Nephron progenitor cell (in vitro differentiated cells): ENCODE measurements around the gene TAP1.

Experiments
- DNase-seq: peaks from one replicate; pipeline ENCODE4 v3.0.0; 2021
- H3K27ac Mint-ChIP-seq: 2 replicates; pipeline ENCODE4 v1.8.0; 2021; ENCODE audit warnings: mild to moderate bottlenecking, moderate library complexity, mixed read lengths
- H3K27me3 Mint-ChIP-seq: 2 replicates; pipeline ENCODE4 v1.8.0; 2021; ENCODE audit warnings: mild to moderate bottlenecking, low read depth, mixed read lengths; ENCODE audit not compliant: poor library complexity
- H3K36me3 Mint-ChIP-seq: 2 replicates; pipeline ENCODE4 v1.8.0; 2021; ENCODE audit warnings: low read depth, mixed read lengths
- H3K4me1 Mint-ChIP-seq: 2 replicates; pipeline ENCODE4 v1.8.0; 2021; ENCODE audit warnings: mixed read lengths
- H3K4me3 Mint-ChIP-seq: 2 replicates; pipeline ENCODE4 v1.8.0; 2021; ENCODE audit warnings: mild to moderate bottlenecking, moderate library complexity, mixed read lengths
- H3K9me3 Mint-ChIP-seq: 2 replicates; pipeline ENCODE4 v1.8.0; 2021; ENCODE audit warnings: mild to moderate bottlenecking, moderate library complexity, mixed read lengths
- CTCF ChIP-seq: fragments of 200-600 bp; sonication (generic); IDR thresholded peaks from 2 replicates; pipeline ENCODE4 v1.5.0; 2021; ENCODE audit warnings: antibody characterized with exemption

Gene TAP1

GRCh38 chr6:32799168-32799567, 54.3 kb downstream of the TAP1 start:
- Mint-ChIP-seq H3K4me3 (no peak overlapping the region), H3K9me3 (peaks cover 11% of the 10 kb centered on the region), H3K4me1 (peaks cover 5% of the 10 kb centered on the region), H3K27ac (no peak overlapping the region), H3K27me3 (peaks cover 65% of the 10 kb centered on the region), H3K36me3 (no peaks in the 10 kb centered on the region)
- DNase-seq, result no peak
- TF ChIP-seq CTCF, result no peak

DNA sequence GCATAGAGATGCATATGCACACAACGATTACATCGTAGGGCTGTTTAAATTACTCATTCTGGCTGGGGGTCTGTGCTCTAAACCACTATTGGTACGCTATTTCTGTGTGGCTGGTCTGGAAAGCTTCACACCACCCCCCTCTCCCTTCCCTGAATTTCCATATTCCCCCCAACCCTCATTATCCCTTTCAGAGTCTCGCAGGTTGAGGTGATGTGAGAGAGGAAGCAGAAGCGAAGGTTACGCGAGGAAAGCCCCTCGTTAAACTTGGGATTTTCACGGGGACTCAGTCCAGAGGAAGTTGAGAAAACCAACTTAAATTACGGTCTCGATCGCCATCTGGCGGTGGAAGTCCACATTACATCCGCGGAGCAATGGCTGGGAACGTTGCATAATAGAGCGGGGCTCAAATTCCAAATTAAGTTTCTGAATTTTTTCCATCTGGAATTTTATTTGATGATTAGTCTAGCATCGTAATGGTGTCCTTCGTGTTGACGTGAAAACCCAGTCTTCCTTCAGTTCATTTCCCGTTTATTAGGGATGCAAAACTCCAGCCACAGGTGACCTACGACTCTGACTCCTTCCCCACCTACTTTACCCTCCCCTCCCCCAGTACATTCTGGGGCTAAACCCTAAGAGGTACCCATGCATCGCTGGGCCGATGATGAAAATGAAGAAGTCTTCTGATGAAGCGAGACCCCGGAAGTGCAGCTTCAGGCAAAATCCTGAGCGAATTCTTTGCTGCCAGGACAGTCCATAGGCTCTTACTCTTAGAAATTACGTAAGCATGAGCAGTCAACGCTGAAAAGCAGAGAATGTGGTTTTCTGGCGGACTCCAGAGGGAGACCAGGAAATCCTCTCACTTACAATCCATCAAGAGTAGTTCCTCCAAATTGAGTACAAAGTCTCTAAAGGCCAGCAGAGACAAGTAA, 56.4 kb downstream of the TAP1 start:
- peaks cover 58% of the 10 kb centered on the region for H3K27me3 Mint-ChIP-seq
- peak; percentile 84 for TF ChIP-seq CTCF
- no peak overlapping the region for H3K27ac Mint-ChIP-seq
- H3K9me3 Mint-ChIP-seq, result peaks cover 11% of the 10 kb centered on the region
- no peaks in the 10 kb centered on the region for H3K36me3 Mint-ChIP-seq
- peak overlapping the region; percentile 75 for H3K4me3 Mint-ChIP-seq
- DNase-seq, result peak; percentile 89
- peaks cover 5% of the 10 kb centered on the region for H3K4me1 Mint-ChIP-seq
